NT2/D1 (cell line): ENCODE results near the gene SLC46A1.

Experiments
- YY1 ChIP-seq: IDR thresholded peaks from 2 replicates; pipeline ENCODE4 v1.6.1; 2011; ENCODE audit not compliant: insufficient read length, insufficient read depth
- ZNF274 ChIP-seq: IDR thresholded peaks from 2 replicates; pipeline ENCODE4 v1.6.1; 2011; ENCODE audit warnings: mild to moderate bottlenecking, low read depth, low read length

GRCh38 chr17:28363776-28364650 is 42.0 kb downstream of the SLC46A1 start:
- TF ChIP-seq YY1 (no peak), ZNF274 (no peak)
